ENCODE data around the gene DISC1.

DNA sequence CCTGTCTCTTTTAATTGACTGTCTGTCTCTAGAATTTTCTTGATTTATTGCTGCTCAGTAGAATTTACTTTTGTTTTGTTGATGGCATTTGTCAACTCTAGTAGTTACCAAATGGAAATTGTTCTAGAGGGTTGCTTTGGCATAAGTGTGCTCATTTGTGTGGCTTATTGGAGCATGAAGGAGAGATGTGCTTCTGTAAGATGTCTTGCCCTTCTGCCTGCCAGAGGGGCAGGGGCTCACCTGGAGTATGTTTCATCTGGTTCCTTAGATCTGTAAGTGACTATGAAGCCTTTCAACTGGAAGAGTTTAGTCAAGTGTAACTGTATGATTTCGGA is 345.5 kb downstream of the DISC1 start:
- no peak for TF ChIP-seq CTCF (IDR thresholded peaks at IDR 0.05; ENCODE audit: low read length)
- no peak for TF ChIP-seq EZH2 (IDR thresholded peaks at IDR 0.05; ENCODE audit: borderline replicate concordance, low read length)

Data from OCI-LY1 (cell line).